GM23338 (cell line): ENCODE results near the gene SPSB4. TPM values are rescaled to one million over a fixed set of nuclear protein-coding genes. Genes with fewer than 3 reads are reported as not detected.

Experiments used
- ATAC-seq: fragments of 200-7000 bp; cut with Tn5 transposase; 3 replicates; pipeline ENCODE4 v1.9.1; 2020
- DNase-seq: peaks from one replicate; pipeline ENCODE4 v3.0.0-alpha.2; 2015; ENCODE audit warnings: low spot score
- H2AFZ ChIP-seq: fragments of 200-600 bp; sonication (generic); 2 replicates; pipeline ENCODE4 v1.8.0; 2016; ENCODE audit warnings: antibody characterized with exemption, mild to moderate bottlenecking, moderate library complexity
- H3F3A ChIP-seq: fragments of 200-600 bp; sonication (generic); replicated peaks from 2 replicates; pipeline ENCODE4 v1.8.0; 2017; ENCODE audit warnings: antibody characterized with exemption, mixed run types, low read depth
- H3K27ac ChIP-seq: fragments of 200-600 bp; sonication (generic); 2 replicates; pipeline ENCODE4 v1.6.1; 2016; ENCODE audit warnings: low read depth
- H3K27me3 ChIP-seq: fragments of 200-600 bp; sonication (generic); 2 replicates; pipeline ENCODE4 v1.8.0; 2016; ENCODE audit warnings: mild to moderate bottlenecking, mixed run types, moderate library complexity; ENCODE audit not compliant: insufficient read depth
- H3K36me3 ChIP-seq: fragments of 200-600 bp; sonication (generic); 2 replicates; pipeline ENCODE4 v1.8.0; 2016; ENCODE audit warnings: mild to moderate bottlenecking; ENCODE audit not compliant: insufficient read depth
- H3K4me1 ChIP-seq: fragments of 200-600 bp; sonication (generic); 2 replicates; pipeline ENCODE4 v1.8.0; 2016; ENCODE audit warnings: mild to moderate bottlenecking, moderate library complexity; ENCODE audit not compliant: insufficient read depth
- H3K4me2 ChIP-seq: fragments of 200-600 bp; sonication (generic); 2 replicates; pipeline ENCODE4 v1.7.1; 2017; ENCODE audit warnings: mixed run types
- H3K4me3 ChIP-seq: fragments of 200-600 bp; sonication (generic); 2 replicates; pipeline ENCODE4 v1.6.1; 2016; ENCODE audit warnings: mixed run types
- H3K79me2 ChIP-seq: fragments of 200-600 bp; sonication (generic); replicated peaks from 2 replicates; pipeline ENCODE4 v1.8.0; 2017; ENCODE audit warnings: mild to moderate bottlenecking; ENCODE audit not compliant: insufficient read depth
- H3K9me2 ChIP-seq: fragments of 200-600 bp; sonication (generic); 2 replicates; pipeline ENCODE4 v1.8.0; 2017; ENCODE audit not compliant: insufficient read depth
- H4K20me1 ChIP-seq: fragments of 200-600 bp; sonication (generic); replicated peaks from 2 replicates; pipeline ENCODE4 v1.8.0; 2017; ENCODE audit warnings: mild to moderate bottlenecking; ENCODE audit not compliant: insufficient read depth
- H3K27ac Mint-ChIP-seq: 2 replicates; pipeline ENCODE4 v1.8.0; 2020; ENCODE audit warnings: inconsistent platforms, mild to moderate bottlenecking, moderate library complexity, mixed read lengths
- H3K27me3 Mint-ChIP-seq: 3 replicates; pipeline ENCODE4 v1.8.0; 2022; ENCODE audit warnings: low read depth, mild to moderate bottlenecking, moderate library complexity, mixed read lengths, inconsistent platforms; ENCODE audit not compliant: insufficient read depth, poor library complexity
- H3K36me3 Mint-ChIP-seq: 3 replicates; pipeline ENCODE4 v1.8.0; 2021; ENCODE audit warnings: low read depth, mild to moderate bottlenecking, inconsistent platforms, moderate library complexity, mixed read lengths
- H3K4me1 Mint-ChIP-seq: 3 replicates; pipeline ENCODE4 v1.8.0; 2020; ENCODE audit warnings: mild to moderate bottlenecking, inconsistent platforms, mixed read lengths
- H3K4me3 Mint-ChIP-seq: 3 replicates; pipeline ENCODE4 v1.8.0; 2021; ENCODE audit warnings: moderate library complexity, mild to moderate bottlenecking, inconsistent platforms, mixed read lengths
- H3K9me3 Mint-ChIP-seq: 3 replicates; pipeline ENCODE4 v1.8.0; 2020; ENCODE audit warnings: moderate library complexity, mild to moderate bottlenecking, inconsistent platforms, mixed read lengths
- CREB1 ChIP-seq: fragments of 250-450 bp; sonication (Bioruptor Pico); IDR thresholded peaks from 2 replicates; pipeline ENCODE4 v1.5.0; 2020; ENCODE audit warnings: low read depth, mild to moderate bottlenecking, moderate library complexity
- CTCF ChIP-seq, 2 experiments: fragments of 200-600 bp in 1 of 2; sonication (generic) in 1 of 2; conservative IDR thresholded peaks; 2 replicates each; pipeline versions ENCODE4 v1.5.1 to v1.6.1; 2016 to 2017; ENCODE audit warnings: antibody characterized with exemption in 2 of 2, low read depth in 2 of 2, mild to moderate bottlenecking in 2 of 2, moderate library complexity in 1 of 2
- ETS1 ChIP-seq: IDR thresholded peaks from 2 replicates; pipeline ENCODE4 v1.6.1; 2016; ENCODE audit warnings: antibody characterized with exemption
- EZH2 ChIP-seq: fragments of 200-600 bp; sonication (generic); IDR thresholded peaks from one replicate; pipeline ENCODE4 v1.8.0; 2017; ENCODE audit warnings: antibody characterized with exemption, mild to moderate bottlenecking, low read depth; ENCODE audit not compliant: unreplicated experiment
- EZH2phosphoT487 ChIP-seq: fragments of 200-600 bp; sonication (generic); IDR thresholded peaks from one replicate; pipeline ENCODE4 v1.8.1; 2018; ENCODE audit warnings: antibody characterized with exemption; ENCODE audit not compliant: unreplicated experiment
- NANOG ChIP-seq: IDR thresholded peaks from 2 replicates; pipeline ENCODE4 v1.6.1; 2016; ENCODE audit warnings: antibody characterized with exemption, borderline replicate concordance
- POLR2AphosphoS5 ChIP-seq: IDR thresholded peaks from 2 replicates; pipeline ENCODE4 v1.6.1; 2016; ENCODE audit warnings: antibody characterized with exemption, low read depth
- STAT1 ChIP-seq: IDR thresholded peaks from one replicate; pipeline ENCODE4 v1.6.1; 2016; ENCODE audit warnings: antibody characterized with exemption; ENCODE audit not compliant: unreplicated experiment
- ZNF114 ChIP-seq: fragments of 250-450 bp; sonication (Bioruptor Pico); IDR thresholded peaks from 2 replicates; pipeline ENCODE4 v1.5.0; 2020; ENCODE audit warnings: mild to moderate bottlenecking, moderate library complexity
- ZNF331 ChIP-seq: fragments of 250-450 bp; sonication (Bioruptor Pico); IDR thresholded peaks from 2 replicates; pipeline ENCODE4 v1.5.0; 2020; ENCODE audit warnings: low read depth, mild to moderate bottlenecking, moderate library complexity
- ZNF462 ChIP-seq: fragments of 250-450 bp; sonication (Bioruptor Pico); IDR thresholded peaks from 2 replicates; pipeline ENCODE4 v1.5.0; 2020; ENCODE audit warnings: mild to moderate bottlenecking, moderate library complexity
- polyA plus RNA-seq: library from polyadenylated mRNA; unstranded; fragments of >200 nt; fragmentation: Nextera tagmentation; extraction: Ambion mirVana; gene quantifications from 2 replicates; pipeline ENCODE4 v1.2.1, GENCODE V29; 2016
- total RNA-seq: library from RNA; depleted of rRNA; stranded (reverse); fragments of >200 nt; shearing (Covaris generic); gene quantifications from 2 replicates; pipeline ENCODE4 v1.2.3, GENCODE V29; 2014

SPSB4 gene
- total and polyA plus RNA-seq, 2 experiments from 2014 or later, result 6.7 to 25.9 TPM

- peaks cover 5% of the 10 kb centered on the region; the same call in 1 of the 2 replicates for H3K79me2 ChIP-seq
- H3K9me2 ChIP-seq, result peaks cover 8% of the 10 kb centered on the region; the same call in 1 of the 2 replicates
- H3K4me2 ChIP-seq, result no peak overlapping the region
- H3K27me3 ChIP-seq, result no peaks in the 10 kb centered on the region
- no peak for TF ChIP-seq EZH2
- no peak for TF ChIP-seq ZNF331 (CRISPR knock-in tag)
- TF ChIP-seq ZNF114 (CRISPR knock-in tag), result no peak
- TF ChIP-seq EZH2phosphoT487, result no peak
- no peak for TF ChIP-seq CREB1 (CRISPR knock-in tag)
- TF ChIP-seq ETS1, result no peak
- Mint-ChIP-seq H3K36me3 (peaks cover 15% of the 10 kb centered on the region), H3K4me3 (no peak overlapping the region), H3K27me3 (peaks cover 8% of the 10 kb centered on the region), H3K9me3 (peaks cover 17% of the 10 kb centered on the region), H3K4me1 (peaks cover 38% of the 10 kb centered on the region), H3K27ac (no peak overlapping the region; the same call in 1 of the 2 replicates)
- peaks cover 9% of the 10 kb centered on the region; the same call in 1 of the 2 replicates for H3K4me1 ChIP-seq
- no peak overlapping the region for H3K4me3 ChIP-seq
- no peak for ATAC-seq
- H3K27ac ChIP-seq, result no peak overlapping the region
- H3F3A ChIP-seq, result no peaks in the 10 kb centered on the region
- H2AFZ ChIP-seq, result no peak overlapping the region
- DNase-seq, result no peak
- no peaks in the 10 kb centered on the region for H3K36me3 ChIP-seq
- no peaks in the 10 kb centered on the region; the same call in 1 of the 2 replicates for H4K20me1 ChIP-seq
Observed at GRCh38 chr3:141095546-141095937, 44.4 kb downstream of the SPSB4 start.

GRCh38 chr3:141096164-141096563 lies 45.0 kb downstream of the SPSB4 start:
- DNase-seq (no peak), ATAC-seq (no peak)
- no peaks in the 10 kb centered on the region for H3K36me3 ChIP-seq
- H3K4me2 ChIP-seq, result no peak overlapping the region
- H3K9me2 ChIP-seq, result peaks cover 8% of the 10 kb centered on the region; the same call in 1 of the 2 replicates
- Mint-ChIP-seq H3K4me1 (peaks cover 32% of the 10 kb centered on the region), H3K9me3 (peaks cover 17% of the 10 kb centered on the region), H3K4me3 (no peak overlapping the region), H3K36me3 (peaks cover 17% of the 10 kb centered on the region), H3K27ac (no peak overlapping the region), H3K27me3 (peaks cover 8% of the 10 kb centered on the region)
- no peaks in the 10 kb centered on the region; the same call in 1 of the 2 replicates for H4K20me1 ChIP-seq
- peaks cover 9% of the 10 kb centered on the region; the same call in 1 of the 2 replicates for H3K4me1 ChIP-seq
- no peak overlapping the region for H3K4me3 ChIP-seq
- no peaks in the 10 kb centered on the region for H3K27me3 ChIP-seq
- no peaks in the 10 kb centered on the region for H3F3A ChIP-seq
- H3K79me2 ChIP-seq, result peaks cover 5% of the 10 kb centered on the region; the same call in 1 of the 2 replicates
- no peak overlapping the region for H2AFZ ChIP-seq
- no peak overlapping the region for H3K27ac ChIP-seq
- TF ChIP-seq ZNF114 (CRISPR knock-in tag) (no peak), POLR2AphosphoS5 (no peak), EZH2 (no peak), ETS1 (no peak), CTCF (conservative IDR thresholded peaks at IDR 0.05; ENCODE audit: low read depth in 2 of 2) (no peak), NANOG (no peak), CREB1 (CRISPR knock-in tag) (no peak), ZNF331 (CRISPR knock-in tag) (no peak), STAT1 (no peak), EZH2phosphoT487 (no peak), ZNF462 (CRISPR knock-in tag) (no peak)
